Stimulated activated CD4-positive, alpha-beta T cell treated with anti-CD3 and anti-CD28 coated beads, TNF-alpha, amount 100 ng/mL, for 24 hours (primary cell): Measurements from ENCODE around the gene PTK6.

Source experiments
- DNase-seq, 3 experiments: peaks; one replicate each; pipeline ENCODE4 v3.0.0-alpha.2; 2020; ENCODE audit warnings: low read depth in 3 of 3

The PTK6 gene

GRCh38 chr20:63508072-63508768 is 29.0 kb downstream of the PTK6 start:
- no peak for DNase-seq

GRCh38 chr20:63507083-63507743 is 30.0 kb downstream of the PTK6 start:
- DNase-seq = no peak

- DNase-seq = no peak
Measured at GRCh38 chr20:63505723-63506122, 31.5 kb downstream of the PTK6 start.

GRCh38 chr20:63505281-63505680 is 31.9 kb downstream of the PTK6 start:
- DNase-seq = no peak

GRCh38 chr20:63504642-63505041 is 32.5 kb downstream of the PTK6 start:
- DNase-seq = no peak

- no peak for DNase-seq
Measured at GRCh38 chr20:63503524-63503923, 33.7 kb downstream of the PTK6 start.

- DNase-seq = no peak
Measured at GRCh38 chr20:63502671-63503172, 34.5 kb downstream of the PTK6 start.

GRCh38 chr20:63501818-63502670 is 35.1 kb downstream of the PTK6 start:
- no peak for DNase-seq

GRCh38 chr20:63500902-63501817 is 36.0 kb downstream of the PTK6 start:
- no peak for DNase-seq

- no peak for DNase-seq
Measured at GRCh38 chr20:63500151-63500901, 36.9 kb downstream of the PTK6 start.

- no peak for DNase-seq
Measured at GRCh38 chr20:63499338-63499969, 37.7 kb downstream of the PTK6 start.

GRCh38 chr20:63498960-63499337 is 38.2 kb downstream of the PTK6 start, which contains the start of gene EEF1A2:
Gene EEF1A2, minus strand, starts transcription at chr20:63499083. Its CDS starts 1,320 bp downstream, at chr20:63497763.
- no peak for DNase-seq

- DNase-seq = no peak
Measured at GRCh38 chr20:63497946-63498935, 38.9 kb downstream of the PTK6 start.

GRCh38 chr20:63497138-63497945 is 39.8 kb downstream of the PTK6 start:
- DNase-seq = no peak

- DNase-seq = no peak
Measured at GRCh38 chr20:63496596-63497120, 40.5 kb downstream of the PTK6 start.

- DNase-seq = peak; percentile 58 to 71 (median 70)
Measured at GRCh38 chr20:63495741-63496595, 41.2 kb downstream of the PTK6 start.
